Measurements from ENCODE around the gene LRRFIP2. TPM values are rescaled to one million over a fixed set of nuclear protein-coding genes. Genes with fewer than 3 reads are reported as not detected.

Gene LRRFIP2
- total RNA-seq, 4 donors from 2014 or later = 152 to 166 (median 152) TPM

DNA sequence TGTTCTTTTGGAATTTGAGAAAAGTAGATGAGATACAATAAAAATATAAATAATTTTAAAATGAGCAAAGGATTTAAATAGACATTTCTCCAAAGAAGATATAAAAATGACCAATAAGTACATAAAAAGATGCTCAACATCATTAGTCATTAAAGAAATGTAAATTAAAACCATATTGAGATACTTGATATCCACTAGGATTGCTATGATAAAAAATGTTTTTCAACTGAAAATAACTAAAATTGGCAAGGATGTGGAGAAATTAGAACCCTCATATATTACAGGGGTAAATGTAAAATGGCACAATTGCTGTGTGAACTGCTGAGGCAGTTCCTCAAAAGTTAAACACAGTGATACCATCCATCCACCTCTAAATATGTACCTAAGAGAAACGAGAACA lies 38.8 kb downstream of the LRRFIP2 start:
- Histone ChIP-seq H3K27me3 (no peaks in the 10 kb centered on the region), H3K4me3 (no peak overlapping the region), H3K36me3 (no peaks in the 10 kb centered on the region), H3K9me3 (no peaks in the 10 kb centered on the region), H3K27ac (no peak overlapping the region), H3K4me1 (peaks cover 0 to 48% (median 0%) of the 10 kb centered on the region in 4 donors)
- TF ChIP-seq, protein P1, sequence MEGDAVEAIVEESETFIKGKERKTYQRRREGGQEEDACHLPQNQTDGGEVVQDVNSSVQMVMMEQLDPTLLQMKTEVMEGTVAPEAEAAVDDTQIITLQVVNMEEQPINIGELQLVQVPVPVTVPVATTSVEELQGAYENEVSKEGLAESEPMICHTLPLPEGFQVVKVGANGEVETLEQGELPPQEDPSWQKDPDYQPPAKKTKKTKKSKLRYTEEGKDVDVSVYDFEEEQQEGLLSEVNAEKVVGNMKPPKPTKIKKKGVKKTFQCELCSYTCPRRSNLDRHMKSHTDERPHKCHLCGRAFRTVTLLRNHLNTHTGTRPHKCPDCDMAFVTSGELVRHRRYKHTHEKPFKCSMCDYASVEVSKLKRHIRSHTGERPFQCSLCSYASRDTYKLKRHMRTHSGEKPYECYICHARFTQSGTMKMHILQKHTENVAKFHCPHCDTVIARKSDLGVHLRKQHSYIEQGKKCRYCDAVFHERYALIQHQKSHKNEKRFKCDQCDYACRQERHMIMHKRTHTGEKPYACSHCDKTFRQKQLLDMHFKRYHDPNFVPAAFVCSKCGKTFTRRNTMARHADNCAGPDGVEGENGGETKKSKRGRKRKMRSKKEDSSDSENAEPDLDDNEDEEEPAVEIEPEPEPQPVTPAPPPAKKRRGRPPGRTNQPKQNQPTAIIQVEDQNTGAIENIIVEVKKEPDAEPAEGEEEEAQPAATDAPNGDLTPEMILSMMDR (IDR thresholded peaks at IDR 0.05) = no peak
- TF ChIP-seq POLR2A (IDR thresholded peaks at IDR 0.05) = no peak
- no peak for DNase-seq

DNA sequence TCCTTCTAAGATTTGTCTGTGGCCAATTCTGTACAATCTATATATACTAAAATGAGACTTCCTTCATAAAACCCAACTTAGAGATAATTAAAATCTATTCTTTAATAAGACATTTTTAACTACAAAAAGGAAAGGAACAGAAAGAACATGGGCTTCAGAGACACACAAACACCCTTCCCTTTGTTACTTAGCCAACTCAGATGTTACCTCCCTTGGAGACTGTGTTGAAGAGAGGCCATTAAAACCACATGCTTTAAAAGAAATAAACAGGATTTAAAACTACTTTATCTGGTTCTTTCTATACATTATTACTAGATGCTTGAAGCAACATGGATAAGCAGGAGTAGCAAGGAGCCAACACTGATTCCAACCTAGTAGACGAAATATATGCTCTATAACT lies 42.0 kb downstream of the LRRFIP2 start:
- Histone ChIP-seq H3K36me3 (no peaks in the 10 kb centered on the region), H3K27ac (peak overlapping the region in 3 of 4 donors; percentile 38 to 85 (median 79)), H3K9me3 (no peaks in the 10 kb centered on the region), H3K4me3 (no peak overlapping the region), H3K27me3 (no peaks in the 10 kb centered on the region), H3K4me1 (peaks cover 0 to 36% (median 0%) of the 10 kb centered on the region in 4 donors)
- no peak for DNase-seq
- TF ChIP-seq POLR2A (IDR thresholded peaks at IDR 0.05) = no peak
- TF ChIP-seq, protein P1 (IDR thresholded peaks at IDR 0.05) = no peak

DNA sequence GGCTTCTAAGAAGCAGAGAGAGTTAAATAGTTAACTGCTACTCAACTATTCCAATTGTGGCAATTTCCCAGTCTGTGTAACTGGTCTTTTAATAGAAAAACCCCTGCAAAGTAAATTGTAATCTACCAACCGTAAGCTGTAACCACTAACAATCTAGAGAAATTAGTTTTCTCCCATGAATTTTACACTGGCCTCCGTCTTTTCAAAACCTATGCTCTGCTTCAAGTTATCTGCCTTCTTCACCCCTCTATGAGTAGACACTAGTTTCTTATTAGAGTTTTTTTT lies 42.6 kb downstream of the LRRFIP2 start:
- Histone ChIP-seq H3K27ac (peak overlapping the region in 3 of 4 donors; percentile 38 to 85 (median 79)), H3K27me3 (no peaks in the 10 kb centered on the region), H3K4me3 (no peak overlapping the region), H3K36me3 (no peaks in the 10 kb centered on the region), H3K9me3 (no peaks in the 10 kb centered on the region), H3K4me1 (peaks cover 0 to 30% (median 0%) of the 10 kb centered on the region in 4 donors)
- TF ChIP-seq, protein P1 (IDR thresholded peaks at IDR 0.05) = no peak
- no peak for TF ChIP-seq POLR2A (IDR thresholded peaks at IDR 0.05)
- no peak for DNase-seq

DNA sequence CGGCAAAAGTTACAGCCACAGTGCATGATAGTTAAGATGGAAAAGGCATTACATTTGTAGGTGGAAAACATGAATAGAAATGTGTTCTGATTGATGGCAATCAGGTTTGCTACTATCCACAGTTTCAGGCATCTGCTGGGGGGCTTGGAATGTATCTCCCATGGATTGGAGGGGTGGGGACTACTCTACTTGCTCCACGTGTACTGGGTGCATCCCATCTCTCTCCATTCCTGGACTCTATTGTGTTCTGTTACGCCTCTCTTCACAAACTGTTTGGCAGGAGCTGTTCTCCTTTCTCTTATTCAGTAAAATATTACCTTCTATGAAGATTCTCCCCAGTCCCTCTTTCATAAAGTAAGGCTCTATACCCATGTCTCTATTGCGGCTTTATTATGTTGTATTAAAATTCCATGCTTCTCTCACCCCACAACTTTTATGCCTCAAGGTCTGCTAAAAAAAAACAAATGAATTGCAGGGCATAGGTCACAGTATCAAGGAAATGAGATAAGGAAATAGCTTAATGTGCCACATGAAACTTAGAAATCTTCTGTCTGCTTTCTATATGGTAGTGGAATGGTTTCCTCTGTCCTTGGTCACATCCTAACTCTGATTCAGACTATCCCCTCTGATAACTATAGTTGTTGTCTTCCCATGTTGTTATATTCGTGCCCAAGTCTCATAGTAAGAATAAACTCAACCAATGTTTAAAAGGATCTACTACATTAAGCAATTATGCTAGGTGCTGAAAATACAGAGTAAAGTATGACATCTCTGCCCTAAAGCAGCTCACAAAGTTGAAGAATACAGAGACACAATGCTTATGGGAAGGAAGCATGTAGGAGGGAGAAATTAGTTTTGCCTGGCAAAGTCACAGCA lies 43.2 kb downstream of the LRRFIP2 start:
- Histone ChIP-seq H3K4me3 (no peak overlapping the region), H3K36me3 (no peaks in the 10 kb centered on the region), H3K9me3 (no peaks in the 10 kb centered on the region), H3K27ac (peak overlapping the region in 3 of 4 donors; percentile 38 to 85 (median 79)), H3K4me1 (peaks cover 0 to 30% (median 0%) of the 10 kb centered on the region in 4 donors), H3K27me3 (no peaks in the 10 kb centered on the region)
- DNase-seq = no peak
- TF ChIP-seq, protein P1 (IDR thresholded peaks at IDR 0.05) = peak in 1 of 6 experiments; percentile 3
- no peak for TF ChIP-seq POLR2A (IDR thresholded peaks at IDR 0.05)

DNA sequence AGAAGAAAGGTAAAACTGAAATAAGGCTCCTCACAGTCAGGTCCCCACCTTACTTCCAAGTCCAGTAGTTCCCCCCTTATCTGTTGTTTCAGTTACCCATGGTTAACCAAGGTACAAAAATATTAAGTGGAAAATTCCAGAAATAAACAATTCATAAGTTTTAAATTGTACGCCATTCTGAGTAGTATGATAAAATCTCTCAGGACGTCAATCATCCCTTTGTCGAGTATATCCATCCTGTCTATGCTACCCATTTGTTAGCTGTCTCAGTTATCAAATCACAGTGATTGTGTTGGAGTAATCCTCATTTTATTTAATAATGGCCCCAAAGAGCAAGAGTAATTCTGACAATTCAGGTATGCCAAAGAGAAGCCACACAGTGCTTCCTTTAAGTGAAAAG lies 43.9 kb downstream of the LRRFIP2 start:
- peaks cover 0 to 33% (median 0%) of the 10 kb centered on the region in 4 donors for H3K4me1 ChIP-seq
- H3K36me3 ChIP-seq = no peaks in the 10 kb centered on the region
- H3K27ac ChIP-seq = peak overlapping the region in 3 of 4 donors; percentile 38 to 85 (median 79)
- no peaks in the 10 kb centered on the region for H3K27me3 ChIP-seq
- TF ChIP-seq, protein P1 (IDR thresholded peaks at IDR 0.05) = no peak
- TF ChIP-seq POLR2A (IDR thresholded peaks at IDR 0.05) = no peak
- DNase-seq = no peak
- no peak overlapping the region for H3K4me3 ChIP-seq
- no peaks in the 10 kb centered on the region for H3K9me3 ChIP-seq
